GM12873 (cell line): ENCODE measurements around the gene ACTR1A.

Source experiments
- CTCF ChIP-seq: IDR thresholded peaks from 2 replicates; pipeline ENCODE4 v1.5.1; 2012; ENCODE audit warnings: low read depth, mild to moderate bottlenecking, moderate library complexity, low read length, control low read depth; ENCODE audit not compliant: insufficient read depth; ENCODE audit errors: missing control alignments

ACTR1A gene

GRCh38 chr10:102527546-102527945 is 25.0 kb upstream of the ACTR1A start:
- no peak for TF ChIP-seq CTCF

- no peak for TF ChIP-seq CTCF
Observed at GRCh38 chr10:102524746-102525145, 22.2 kb upstream of the ACTR1A start.

- TF ChIP-seq CTCF = no peak
Observed at GRCh38 chr10:102523250-102524029, 20.9 kb upstream of the ACTR1A start.

- no peak for TF ChIP-seq CTCF
Observed at GRCh38 chr10:102522874-102523249, 20.4 kb upstream of the ACTR1A start.

- no peak for TF ChIP-seq CTCF
Observed at GRCh38 chr10:102519246-102519825, 16.8 kb upstream of the ACTR1A start.

- TF ChIP-seq CTCF = no peak
Observed at GRCh38 chr10:102517553-102517952, 15.0 kb upstream of the ACTR1A start.

GRCh38 chr10:102515724-102516123 is 13.2 kb upstream of the ACTR1A start:
- TF ChIP-seq CTCF = no peak
